Loucy (cell line): ENCODE data around the gene PPP1R15A.

ENCODE experiments used
- H2AFZ ChIP-seq: fragments of 200-600 bp; sonication (generic); 2 replicates; pipeline ENCODE4 v1.6.0; 2016; ENCODE audit warnings: antibody characterized with exemption, mild to moderate bottlenecking, low read length, moderate library complexity
- H3F3A ChIP-seq: fragments of 200-600 bp; 2 replicates; pipeline ENCODE4 v1.6.0; 2016; ENCODE audit warnings: antibody characterized with exemption, low read depth, mild to moderate bottlenecking
- H3K27me3 ChIP-seq: fragments of 200-600 bp; sonication (generic); 2 replicates; pipeline ENCODE4 v1.6.1; 2014; ENCODE audit warnings: low read length, mild to moderate bottlenecking; ENCODE audit not compliant: insufficient read depth, poor library complexity, severe bottlenecking
- H3K36me3 ChIP-seq: fragments of 200-600 bp; sonication (generic); 2 replicates; pipeline ENCODE4 v1.6.1; 2016; ENCODE audit warnings: low read length; ENCODE audit not compliant: insufficient read depth
- H3K4me1 ChIP-seq: fragments of 200-600 bp; sonication (generic); 2 replicates; pipeline ENCODE4 v1.5.1; 2014; ENCODE audit warnings: low read length, mild to moderate bottlenecking; ENCODE audit not compliant: insufficient read depth, poor library complexity, severe bottlenecking
- H3K4me2 ChIP-seq: fragments of 200-600 bp; sonication (generic); 2 replicates; pipeline ENCODE4 v1.6.0; 2014; ENCODE audit warnings: antibody characterized with exemption, low read length, low read depth, mild to moderate bottlenecking; ENCODE audit not compliant: poor library complexity, severe bottlenecking
- H3K4me3 ChIP-seq: fragments of 200-600 bp; sonication (generic); 2 replicates; pipeline ENCODE4 v1.5.1; 2014; ENCODE audit warnings: low read length, mild to moderate bottlenecking, mixed read lengths; ENCODE audit not compliant: poor library complexity, severe bottlenecking
- H3K79me2 ChIP-seq: fragments of 200-600 bp; sonication (generic); 2 replicates; pipeline ENCODE4 v1.6.1; 2014; ENCODE audit warnings: low read length; ENCODE audit not compliant: insufficient read depth
- H3K9ac ChIP-seq: fragments of 200-600 bp; sonication (generic); 2 replicates; pipeline ENCODE4 v1.6.0; 2014; ENCODE audit warnings: mild to moderate bottlenecking, low read depth, low read length, moderate library complexity; ENCODE audit not compliant: poor library complexity, severe bottlenecking
- H3K9me2 ChIP-seq: fragments of 200-600 bp; sonication (generic); replicated peaks from 2 replicates; pipeline ENCODE4 v1.6.1; 2016; ENCODE audit warnings: low read depth, low read length, mixed read lengths
- H3K9me3 ChIP-seq: fragments of 200-600 bp; sonication (generic); 2 replicates; pipeline ENCODE4 v1.6.1; 2014; ENCODE audit warnings: mild to moderate bottlenecking, antibody characterized with exemption, low read length, low read depth; ENCODE audit not compliant: insufficient read depth
- H4K20me1 ChIP-seq: fragments of 200-600 bp; sonication (generic); 2 replicates; pipeline ENCODE4 v1.6.0; 2014; ENCODE audit warnings: antibody characterized with exemption, low read length, mild to moderate bottlenecking; ENCODE audit not compliant: insufficient read depth, poor library complexity, severe bottlenecking
- CTCF ChIP-seq: fragments of 200-600 bp; sonication (generic); conservative IDR thresholded peaks from 2 replicates; pipeline ENCODE4 v1.5.1; 2014; ENCODE audit warnings: mild to moderate bottlenecking, antibody characterized with exemption, low read length
- EZH2phosphoT487 ChIP-seq: fragments of 200-600 bp; IDR thresholded peaks from 2 replicates; pipeline ENCODE4 v1.6.1; 2018; ENCODE audit warnings: antibody characterized with exemption, mild to moderate bottlenecking, moderate library complexity, borderline replicate concordance

PPP1R15A gene

DNA sequence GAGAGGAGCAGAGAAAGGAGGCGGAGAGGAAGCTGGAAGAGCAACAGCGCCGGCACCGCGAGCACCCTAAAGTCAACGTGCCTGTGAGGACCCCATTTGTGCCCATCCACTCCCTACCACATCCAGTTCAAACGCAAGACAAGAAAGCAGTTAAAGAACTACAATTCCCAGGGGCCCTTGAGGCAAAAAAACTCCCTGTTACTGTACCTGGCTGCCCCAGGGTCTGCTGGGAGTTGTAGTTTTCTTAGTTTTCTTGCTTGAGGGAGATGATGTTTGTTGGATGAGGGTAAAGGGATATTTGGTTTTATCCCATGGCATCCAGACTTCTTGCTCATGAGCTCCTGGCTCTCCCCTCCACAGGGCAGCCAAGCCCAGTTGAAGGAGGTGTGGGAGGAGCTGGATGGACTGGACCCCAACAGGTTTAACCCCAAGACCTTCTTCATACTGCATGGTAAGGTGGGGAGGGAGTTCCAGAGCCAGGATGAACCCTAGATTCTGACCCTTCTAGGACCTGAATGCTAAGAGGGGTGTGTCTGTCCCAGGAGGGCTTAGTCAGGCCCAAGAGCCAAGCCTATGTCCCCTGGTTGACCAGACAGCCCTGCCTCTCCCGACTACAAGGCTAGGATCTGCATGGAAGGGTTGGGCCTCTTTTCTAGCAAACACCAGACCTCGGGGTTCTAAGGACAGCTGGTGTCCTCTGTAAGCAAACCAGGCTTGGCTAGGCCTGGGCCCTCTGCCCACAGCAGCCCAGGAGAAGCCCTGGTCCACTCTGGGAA is 41.1 kb downstream of the PPP1R15A start:
- H3K9me3 ChIP-seq: no peaks in the 10 kb centered on the region
- no peaks in the 10 kb centered on the region for H3K4me1 ChIP-seq
- H3K36me3 ChIP-seq: peaks cover 21% of the 10 kb centered on the region; the same call in 1 of the 2 replicates
- H3K4me3 ChIP-seq: no peak overlapping the region
- no peaks in the 10 kb centered on the region for H3K9me2 ChIP-seq
- H3K79me2 ChIP-seq: no peaks in the 10 kb centered on the region
- TF ChIP-seq CTCF (no peak), EZH2phosphoT487 (no peak)
- no peak overlapping the region for H3K9ac ChIP-seq
- H3K27me3 ChIP-seq: no peaks in the 10 kb centered on the region
- no peak overlapping the region for H2AFZ ChIP-seq
- H3F3A ChIP-seq: no peaks in the 10 kb centered on the region
- H4K20me1 ChIP-seq: no peaks in the 10 kb centered on the region
- no peak overlapping the region for H3K4me2 ChIP-seq

GRCh38 chr19:48914181-48914580 is 42.0 kb downstream of the PPP1R15A start:
- no peaks in the 10 kb centered on the region for H3K9me2 ChIP-seq
- H3K4me2 ChIP-seq: no peak overlapping the region
- H3K4me1 ChIP-seq: no peaks in the 10 kb centered on the region
- H3K9me3 ChIP-seq: no peaks in the 10 kb centered on the region
- no peak overlapping the region for H2AFZ ChIP-seq
- H3K4me3 ChIP-seq: no peak overlapping the region
- H3K79me2 ChIP-seq: no peaks in the 10 kb centered on the region
- TF ChIP-seq EZH2phosphoT487 (no peak), CTCF (no peak)
- H4K20me1 ChIP-seq: no peaks in the 10 kb centered on the region
- H3K27me3 ChIP-seq: no peaks in the 10 kb centered on the region
- no peak overlapping the region for H3K9ac ChIP-seq
- H3F3A ChIP-seq: no peaks in the 10 kb centered on the region
- peaks cover 21% of the 10 kb centered on the region; the same call in 1 of the 2 replicates for H3K36me3 ChIP-seq

DNA sequence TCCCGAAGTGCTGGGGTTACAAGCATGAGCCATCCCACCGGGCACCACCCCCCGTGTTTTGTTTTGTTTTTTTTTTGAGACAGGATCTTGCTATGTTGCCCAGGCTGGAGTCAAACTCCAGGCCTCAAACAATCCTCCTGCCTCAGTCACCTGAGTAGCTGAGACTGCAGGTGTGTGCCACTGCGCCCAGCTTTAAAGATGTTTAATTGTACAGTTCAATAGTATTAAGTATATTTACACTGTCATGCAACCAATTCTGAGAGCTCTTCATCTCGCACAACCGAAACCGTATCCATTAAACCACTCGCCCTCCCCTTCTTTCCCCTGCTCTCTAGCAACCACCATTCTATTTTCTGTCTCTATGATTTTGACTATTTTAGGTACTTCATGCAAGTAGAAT is 43.5 kb downstream of the PPP1R15A start:
- Histone ChIP-seq H3K9ac (no peak overlapping the region), H3K9me2 (no peaks in the 10 kb centered on the region), H3K79me2 (no peaks in the 10 kb centered on the region), H3K36me3 (peaks cover 18% of the 10 kb centered on the region; the same call in 1 of the 2 replicates), H3K9me3 (no peaks in the 10 kb centered on the region), H3F3A (no peaks in the 10 kb centered on the region), H3K4me1 (no peaks in the 10 kb centered on the region), H2AFZ (no peak overlapping the region), H3K4me3 (no peak overlapping the region), H4K20me1 (no peaks in the 10 kb centered on the region), H3K4me2 (no peak overlapping the region), H3K27me3 (no peaks in the 10 kb centered on the region)
- no peak for TF ChIP-seq EZH2phosphoT487
- TF ChIP-seq CTCF: no peak
